ENCODE data around the gene PEX10.

- TF ChIP-seq, protein P1, sequence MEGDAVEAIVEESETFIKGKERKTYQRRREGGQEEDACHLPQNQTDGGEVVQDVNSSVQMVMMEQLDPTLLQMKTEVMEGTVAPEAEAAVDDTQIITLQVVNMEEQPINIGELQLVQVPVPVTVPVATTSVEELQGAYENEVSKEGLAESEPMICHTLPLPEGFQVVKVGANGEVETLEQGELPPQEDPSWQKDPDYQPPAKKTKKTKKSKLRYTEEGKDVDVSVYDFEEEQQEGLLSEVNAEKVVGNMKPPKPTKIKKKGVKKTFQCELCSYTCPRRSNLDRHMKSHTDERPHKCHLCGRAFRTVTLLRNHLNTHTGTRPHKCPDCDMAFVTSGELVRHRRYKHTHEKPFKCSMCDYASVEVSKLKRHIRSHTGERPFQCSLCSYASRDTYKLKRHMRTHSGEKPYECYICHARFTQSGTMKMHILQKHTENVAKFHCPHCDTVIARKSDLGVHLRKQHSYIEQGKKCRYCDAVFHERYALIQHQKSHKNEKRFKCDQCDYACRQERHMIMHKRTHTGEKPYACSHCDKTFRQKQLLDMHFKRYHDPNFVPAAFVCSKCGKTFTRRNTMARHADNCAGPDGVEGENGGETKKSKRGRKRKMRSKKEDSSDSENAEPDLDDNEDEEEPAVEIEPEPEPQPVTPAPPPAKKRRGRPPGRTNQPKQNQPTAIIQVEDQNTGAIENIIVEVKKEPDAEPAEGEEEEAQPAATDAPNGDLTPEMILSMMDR (IDR thresholded peaks at IDR 0.05), result no peak
- TF ChIP-seq POLR2A (IDR thresholded peaks at IDR 0.05), result no peak
These were observed 14.2 kb upstream of the PEX10 start for GRCh38 chr1:2426540-2426939.
